IPS-18c (cell line): ENCODE results near the gene TBX5.
"Not testable (repeated sequence)": the region's sequence is repeated elsewhere in the genome, so short reads cannot be mapped to it uniquely, and the experiment has no call there.

Experiments used
- H3K4me3 ChIP-seq: 2 replicates; pipeline ENCODE4 v1.7.0; 2013; ENCODE audit warnings: low read depth, mild to moderate bottlenecking, low read length, moderate library complexity; ENCODE audit not compliant: insufficient read depth
- H3K9me3 ChIP-seq: one replicate; pipeline ENCODE4 v1.6.1; 2013; ENCODE audit warnings: mild to moderate bottlenecking, low read length, moderate library complexity; ENCODE audit not compliant: control insufficient read depth, insufficient read depth

The TBX5 gene

DNA sequence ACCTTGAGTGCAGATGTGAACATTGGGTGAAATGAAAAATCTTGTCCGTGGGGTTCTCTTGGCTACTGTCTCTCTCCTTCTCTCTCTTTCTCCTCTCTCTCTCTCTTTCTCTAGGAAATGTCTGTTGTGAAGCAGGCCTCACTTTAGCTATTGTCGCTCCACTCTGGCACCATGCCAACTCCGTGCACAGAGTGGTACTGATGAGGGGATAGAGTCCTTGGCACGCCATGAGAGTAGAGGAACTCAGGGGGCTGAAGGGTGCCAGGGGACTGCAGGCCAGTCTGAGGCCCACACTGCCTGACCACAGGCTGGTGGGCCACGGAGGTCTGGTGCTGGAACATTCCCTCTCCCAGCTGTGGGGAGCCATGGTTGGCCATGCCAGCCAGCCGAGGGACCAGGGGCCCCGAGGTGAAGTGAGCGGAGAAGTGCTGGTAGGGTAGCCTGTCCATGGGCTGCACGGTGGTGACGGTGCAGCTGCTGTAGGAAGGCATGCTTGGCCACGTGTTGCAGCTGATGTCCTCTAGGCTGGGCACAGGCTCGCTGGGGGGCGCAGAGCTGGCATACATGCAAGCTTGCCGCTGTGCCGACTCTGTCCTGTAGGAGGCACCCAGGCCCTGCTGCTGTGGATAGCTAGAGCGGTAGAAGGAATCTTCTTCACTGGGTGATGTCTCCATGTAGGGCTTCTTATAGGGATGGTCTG lies 50.4 kb downstream of the TBX5 start:
- Histone ChIP-seq H3K9me3 (no peaks in the 10 kb centered on the region), H3K4me3 (no peak overlapping the region)

DNA sequence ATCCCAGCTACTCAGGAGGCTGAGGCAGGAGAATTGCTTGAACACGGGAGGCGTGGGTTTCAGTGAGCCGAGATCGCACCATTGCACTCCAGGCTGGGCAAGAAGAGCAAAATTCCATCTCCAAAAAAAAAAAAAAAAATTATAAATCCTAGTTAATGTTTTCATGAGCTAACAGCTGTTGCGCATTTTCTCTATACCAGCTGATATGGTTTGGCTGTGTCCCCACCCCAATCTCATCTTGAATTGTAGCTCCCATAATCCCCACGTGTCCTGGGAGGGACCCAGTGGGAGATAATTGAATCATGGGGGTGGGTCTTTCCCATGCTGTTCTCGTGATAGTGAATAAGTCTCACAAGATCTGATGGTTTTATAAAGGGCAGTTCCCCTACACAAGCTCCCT lies 56.7 kb downstream of the TBX5 start:
- H3K9me3 ChIP-seq, H3K4me3 ChIP-seq: not testable (repeated sequence)

DNA sequence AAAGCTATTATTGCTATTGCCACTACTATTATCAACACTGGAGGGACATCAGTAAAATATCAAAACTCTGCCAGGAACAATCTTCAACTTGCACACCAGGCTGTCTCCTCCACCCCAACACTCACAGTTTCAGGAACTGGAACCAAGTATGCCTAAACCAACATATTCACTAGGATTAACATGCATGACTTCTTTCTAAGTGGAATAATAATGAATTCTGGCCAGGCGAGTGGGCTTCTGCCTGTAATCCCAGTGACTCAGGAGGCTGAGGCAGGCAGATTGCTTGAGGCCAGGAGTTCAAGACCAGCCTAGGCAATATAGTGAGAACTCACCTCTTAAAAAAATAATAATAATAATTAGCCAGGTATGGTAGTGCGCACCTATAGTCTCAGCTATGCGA lies 58.1 kb downstream of the TBX5 start:
- H3K9me3 ChIP-seq, result no peaks in the 10 kb centered on the region
- no peak overlapping the region for H3K4me3 ChIP-seq

DNA sequence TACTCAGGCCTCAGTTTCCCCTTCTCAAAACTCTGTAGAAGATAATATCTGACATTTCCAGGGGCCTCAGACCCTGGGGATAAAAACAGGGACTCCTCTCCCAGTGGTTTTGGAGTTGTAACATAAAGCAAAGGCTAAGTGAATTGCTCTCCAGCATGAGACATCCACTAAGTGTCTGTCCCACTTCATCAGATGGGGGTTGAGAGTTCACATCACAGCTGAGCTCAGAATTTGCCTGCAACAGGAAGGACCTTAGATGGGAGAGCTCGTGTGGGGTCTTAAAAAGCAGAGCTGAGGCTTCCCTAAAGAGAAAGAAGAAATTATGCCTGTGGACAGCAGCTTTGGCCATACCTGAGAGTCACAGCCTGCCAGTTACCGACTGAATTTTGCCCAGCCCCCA lies 61.1 kb downstream of the TBX5 start:
- Histone ChIP-seq H3K4me3 (no peak overlapping the region), H3K9me3 (peaks cover 2% of the 10 kb centered on the region)

DNA sequence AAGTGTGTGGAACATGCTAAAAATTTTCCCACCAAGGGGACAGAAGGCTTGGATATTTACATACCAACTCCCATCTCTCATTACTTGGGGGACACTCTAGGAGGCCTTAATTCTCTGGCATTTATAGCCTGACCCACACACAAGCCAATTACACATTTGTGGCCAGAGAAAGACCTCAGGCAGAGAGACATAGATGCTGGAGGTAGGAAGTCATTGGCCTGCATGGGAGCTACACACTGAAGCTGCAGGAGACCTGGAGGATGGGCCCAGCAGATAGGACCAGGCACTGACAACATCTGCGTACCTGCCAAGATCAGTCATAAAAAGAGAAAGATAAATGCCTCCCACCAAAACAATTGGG lies 61.7 kb downstream of the TBX5 start:
- H3K9me3 ChIP-seq, result peaks cover 2% of the 10 kb centered on the region
- H3K4me3 ChIP-seq, result no peak overlapping the region

DNA sequence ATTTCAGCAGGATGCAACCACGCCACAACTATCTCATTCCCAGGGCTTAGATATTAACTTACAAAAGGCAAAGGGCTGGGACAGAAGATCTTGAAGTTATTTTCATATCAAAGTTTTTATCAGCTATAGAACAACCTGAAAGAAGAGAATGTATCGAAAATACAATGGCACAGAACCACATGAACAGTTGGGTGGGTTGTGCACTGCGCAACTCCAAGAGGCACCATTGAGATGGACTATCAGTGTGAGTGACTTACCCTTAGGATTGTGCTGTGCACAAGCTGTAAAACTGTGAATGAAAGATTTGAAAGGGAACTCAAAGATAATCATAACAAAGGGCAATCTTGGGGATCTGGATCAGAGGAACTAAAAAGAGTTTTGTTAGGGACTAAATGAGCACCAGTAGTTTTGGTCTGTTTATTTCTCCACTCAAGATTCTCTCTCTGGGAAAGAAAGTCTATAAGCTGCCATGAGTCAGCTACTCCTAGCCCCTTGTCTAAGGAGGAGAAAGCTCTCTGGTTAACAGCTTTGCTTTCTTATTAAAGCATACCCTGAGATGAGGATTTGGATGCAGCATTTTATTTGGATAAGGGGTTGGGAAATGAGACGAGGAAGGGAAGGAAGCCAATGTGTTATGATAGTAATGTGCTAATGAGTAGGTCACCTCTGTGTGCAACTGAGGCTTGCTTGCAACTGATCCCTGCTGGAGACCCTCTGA lies 62.2 kb downstream of the TBX5 start:
- Histone ChIP-seq H3K9me3 (peaks cover 2% of the 10 kb centered on the region), H3K4me3 (no peak overlapping the region)

DNA sequence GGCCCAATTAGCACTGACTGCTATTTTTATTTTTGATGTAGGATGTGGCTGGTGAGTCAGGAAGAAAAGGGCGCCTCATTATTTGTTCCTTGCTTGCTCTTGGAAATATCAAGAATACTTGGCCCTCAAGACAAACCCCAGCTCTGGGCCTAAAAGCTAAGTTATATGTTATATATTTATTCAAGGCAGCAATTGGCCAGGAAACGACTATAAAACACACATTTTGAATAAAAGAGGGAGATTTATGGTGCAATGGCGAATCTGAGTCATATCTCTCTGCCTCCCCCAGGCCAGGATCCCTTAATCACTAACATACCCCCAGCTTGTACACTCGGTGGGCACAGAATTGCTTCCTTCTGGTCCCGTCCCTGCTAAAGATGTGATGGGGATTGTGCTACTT lies 63.3 kb downstream of the TBX5 start:
- H3K9me3 ChIP-seq, result peaks cover 2% of the 10 kb centered on the region
- H3K4me3 ChIP-seq, result no peak overlapping the region

DNA sequence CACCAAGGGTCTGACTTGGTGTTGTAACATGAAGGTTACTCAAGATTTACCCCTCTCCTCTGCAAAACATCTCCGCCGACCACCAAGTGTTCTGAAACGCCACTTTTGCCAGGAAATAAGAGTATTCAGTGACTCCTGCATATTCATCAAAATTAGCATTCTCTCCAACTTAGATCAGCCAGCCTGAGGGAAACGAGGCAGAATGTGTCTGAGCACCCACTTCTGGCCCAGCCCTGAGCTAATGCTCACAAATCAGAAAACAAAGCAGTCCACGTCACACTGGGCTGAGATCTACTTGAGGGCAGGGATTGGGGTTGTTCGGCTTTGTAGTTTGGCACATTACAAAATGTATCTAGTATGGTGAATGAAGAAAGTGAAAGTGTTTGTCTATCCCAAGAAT lies 64.3 kb downstream of the TBX5 start:
- Histone ChIP-seq H3K4me3 (no peak overlapping the region), H3K9me3 (peaks cover 2% of the 10 kb centered on the region)

DNA sequence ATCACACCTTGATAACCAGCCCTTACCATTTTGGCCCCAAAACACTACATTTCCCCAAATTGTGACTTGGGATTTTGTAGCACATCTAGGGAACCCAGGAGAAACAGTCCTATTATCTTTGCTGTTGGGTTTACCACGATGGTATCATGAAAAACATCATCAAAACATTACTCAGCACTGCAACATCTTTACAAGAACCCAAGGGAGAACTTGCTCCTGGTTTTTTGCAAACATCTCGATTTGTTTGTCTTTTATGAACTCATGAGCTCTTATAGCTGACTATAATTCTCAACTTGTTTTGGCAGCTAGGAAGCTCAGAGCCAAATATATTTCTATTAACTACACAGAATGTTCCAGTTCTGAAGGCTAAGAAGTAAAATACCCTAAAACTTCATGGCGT lies 65.7 kb downstream of the TBX5 start:
- Histone ChIP-seq H3K4me3 (no peak overlapping the region), H3K9me3 (peaks cover 2% of the 10 kb centered on the region)

DNA sequence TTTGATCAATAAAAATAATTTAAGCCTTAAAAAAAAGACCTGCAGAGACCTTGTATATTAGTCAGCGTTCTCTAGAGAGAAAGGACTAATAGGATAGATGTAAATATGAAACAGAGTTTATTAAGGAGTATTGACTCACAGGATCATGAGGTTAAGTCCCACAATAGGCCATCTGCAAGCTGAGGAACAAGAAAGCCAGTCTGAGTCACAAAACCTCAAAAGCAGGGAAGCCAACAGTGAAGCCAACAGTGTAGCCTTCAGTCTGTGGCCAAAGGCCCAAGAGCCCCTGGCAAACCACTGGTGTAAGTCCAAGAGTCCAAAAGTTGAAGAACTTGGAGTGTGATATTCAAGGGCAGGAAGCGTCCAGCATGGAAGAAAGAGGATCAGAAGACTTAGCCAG lies 66.3 kb downstream of the TBX5 start:
- no peak overlapping the region for H3K4me3 ChIP-seq

DNA sequence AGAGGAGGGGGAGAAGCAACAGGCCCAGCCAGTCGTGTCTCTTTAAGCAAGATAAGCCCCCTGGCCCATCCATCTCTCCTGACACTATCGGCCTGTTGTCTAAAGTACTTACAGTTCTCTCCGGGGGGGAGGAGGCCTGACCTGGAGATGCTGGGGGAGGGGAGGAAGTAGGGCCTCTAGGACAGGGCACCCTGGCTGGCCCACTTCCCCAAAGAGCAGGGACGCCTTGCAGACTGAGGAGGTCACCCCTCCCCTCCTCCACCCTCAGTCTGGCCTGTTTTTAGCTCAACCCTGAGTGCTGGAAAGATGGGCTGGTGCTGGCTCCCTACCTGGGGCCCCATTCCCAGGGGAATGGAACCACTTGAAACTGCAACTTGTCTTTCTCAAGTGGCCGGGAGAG lies 70.3 kb downstream of the TBX5 start:
- Histone ChIP-seq H3K4me3 (no peak overlapping the region), H3K9me3 (no peaks in the 10 kb centered on the region)

More for the DNA sequence above, 66.3 kb downstream of the TBX5 start:
- peaks cover 2% of the 10 kb centered on the region for H3K9me3 ChIP-seq

DNA sequence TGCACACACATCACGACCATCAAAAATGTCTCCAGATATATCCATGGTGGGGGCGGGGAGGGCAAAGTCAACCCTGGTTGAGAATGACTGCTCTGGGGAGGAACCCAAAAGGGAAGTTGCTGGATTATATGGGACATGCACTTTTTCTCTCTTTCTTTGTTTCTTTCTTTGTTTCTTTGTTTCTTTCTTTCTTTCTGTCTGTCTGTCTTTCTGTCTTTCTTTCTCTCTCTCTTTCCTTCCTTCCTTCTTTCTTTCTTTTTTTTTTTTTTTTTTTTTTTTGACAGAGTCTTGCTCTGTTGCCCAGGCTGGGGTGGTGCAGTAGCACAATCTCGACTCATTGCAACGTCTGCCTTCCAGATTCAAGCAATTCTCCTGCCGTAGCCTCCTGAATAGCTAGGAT lies 71.5 kb downstream of the TBX5 start:
- H3K9me3 ChIP-seq, result no peaks in the 10 kb centered on the region
- no peak overlapping the region for H3K4me3 ChIP-seq

DNA sequence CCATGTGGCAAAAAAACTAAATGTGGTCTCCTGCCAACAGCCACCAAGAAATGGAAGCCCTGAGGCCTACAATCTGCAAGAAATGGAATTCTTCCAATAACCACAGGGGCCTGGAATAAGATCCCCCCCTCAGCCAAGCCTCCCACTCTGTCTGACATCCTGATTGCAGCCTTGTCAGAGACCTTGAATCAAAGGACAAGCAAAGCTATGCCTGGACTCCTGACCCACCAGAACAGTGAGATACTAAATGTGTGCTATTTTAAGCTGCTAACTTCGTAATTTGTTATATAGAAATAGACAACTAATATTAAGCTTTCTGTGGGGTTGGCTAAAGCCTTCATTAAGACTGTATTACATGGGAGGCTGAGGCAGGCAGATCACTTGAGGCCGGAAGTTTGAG lies 77.7 kb downstream of the TBX5 start:
- Histone ChIP-seq H3K9me3 (no peaks in the 10 kb centered on the region), H3K4me3 (no peak overlapping the region)

DNA sequence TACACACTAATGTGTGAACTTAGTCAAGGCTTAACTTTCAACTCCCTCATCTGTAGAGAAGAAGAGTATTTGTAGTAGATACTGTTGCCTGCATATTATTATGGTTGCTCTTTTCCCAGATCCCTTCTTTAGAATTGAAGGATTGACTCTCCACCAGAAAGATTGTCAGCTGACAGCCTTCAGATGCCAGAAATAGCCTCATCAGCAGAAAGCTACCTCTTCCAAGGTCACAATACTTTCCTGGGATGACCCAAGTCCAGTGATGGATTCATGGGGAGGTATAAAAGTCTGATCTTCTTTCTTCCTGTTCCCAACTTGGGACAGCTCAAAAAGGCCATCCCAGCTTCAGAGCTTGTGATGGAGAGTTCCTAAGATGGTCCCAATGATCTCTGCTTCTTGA lies 78.2 kb downstream of the TBX5 start:
- Histone ChIP-seq H3K4me3 (no peak overlapping the region), H3K9me3 (no peaks in the 10 kb centered on the region)

DNA sequence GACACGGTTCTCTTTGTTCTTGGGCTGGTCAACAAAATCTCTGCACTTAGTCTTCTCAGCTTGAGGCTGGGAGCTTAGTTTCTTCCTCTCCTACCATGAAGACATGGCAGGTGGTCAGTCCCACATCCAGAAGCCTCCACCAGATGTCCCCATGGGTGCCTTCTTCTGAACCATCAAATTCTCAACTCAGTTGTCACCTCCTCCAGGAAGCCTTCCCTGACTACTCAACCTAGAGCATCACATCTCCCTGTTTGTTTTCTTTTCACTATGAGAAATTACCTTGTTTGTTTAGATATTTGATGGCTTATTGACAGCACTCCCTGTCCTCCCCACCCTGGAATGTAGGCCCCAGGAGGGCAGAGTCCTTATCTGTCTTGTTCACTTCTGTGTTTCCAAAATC lies 84.4 kb downstream of the TBX5 start:
- Histone ChIP-seq H3K4me3 (no peak overlapping the region), H3K9me3 (no peaks in the 10 kb centered on the region)

DNA sequence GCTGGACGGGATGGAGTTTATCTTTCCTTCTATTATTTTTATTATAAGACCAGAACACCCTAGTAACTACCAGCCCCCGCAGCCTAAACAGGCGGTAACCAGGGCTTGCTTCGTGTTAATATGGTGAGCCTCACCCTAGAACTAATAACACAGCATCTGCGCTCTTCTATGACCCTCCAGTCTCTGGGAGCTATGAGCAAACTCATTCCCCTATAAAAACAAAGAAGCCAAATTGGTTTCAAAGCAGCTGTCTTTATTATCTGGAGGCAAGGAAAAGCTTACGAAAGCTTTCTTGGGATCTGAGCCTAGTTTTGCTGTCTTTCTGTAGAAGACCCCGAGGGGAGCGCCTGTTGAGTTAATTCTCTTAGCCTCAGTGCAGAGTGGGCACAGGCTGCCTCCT lies 85.0 kb downstream of the TBX5 start:
- Histone ChIP-seq H3K4me3 (no peak overlapping the region), H3K9me3 (no peaks in the 10 kb centered on the region)

DNA sequence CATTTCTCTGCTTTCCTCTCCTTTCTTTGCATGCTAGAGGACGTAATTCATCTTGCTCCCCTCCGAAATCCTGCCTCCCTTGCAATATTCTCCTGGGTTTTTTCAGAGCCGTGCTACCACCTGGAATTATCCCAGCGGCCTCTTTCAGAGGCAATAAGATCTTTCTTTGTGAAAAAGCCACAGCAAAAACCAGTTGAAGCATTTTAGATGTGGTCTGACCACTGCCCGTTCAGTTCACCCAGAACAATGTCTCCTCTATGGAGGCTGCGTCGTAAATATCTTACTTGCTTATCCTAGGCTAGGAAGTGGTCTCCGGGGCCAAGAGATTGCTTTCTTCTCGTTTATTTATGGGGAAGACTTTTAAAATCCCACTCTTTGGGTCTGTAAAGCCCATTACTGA lies 85.8 kb downstream of the TBX5 start:
- no peak overlapping the region for H3K4me3 ChIP-seq

DNA sequence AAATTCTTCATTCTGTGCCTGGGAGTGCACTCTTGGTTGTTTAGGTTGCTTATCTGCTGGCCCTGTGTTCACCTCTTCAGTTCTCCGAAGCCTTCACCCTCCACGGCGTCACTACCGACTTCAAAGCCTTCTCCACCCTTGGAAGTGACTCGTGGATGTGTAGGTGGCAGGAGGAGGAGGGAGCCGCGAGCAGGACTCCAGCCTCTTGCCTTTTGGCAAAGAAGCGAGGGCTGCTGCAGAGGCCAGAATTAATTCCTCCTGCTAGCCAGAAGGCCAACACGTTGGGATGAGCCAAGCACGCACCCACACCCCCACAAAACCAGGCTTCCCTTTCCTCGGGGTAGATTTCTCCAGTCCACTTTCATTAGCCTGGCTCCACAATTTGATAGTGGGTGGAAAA lies 86.5 kb downstream of the TBX5 start:
- no peaks in the 10 kb centered on the region for H3K9me3 ChIP-seq
- H3K4me3 ChIP-seq, result no peak overlapping the region

More for the DNA sequence above, 85.8 kb downstream of the TBX5 start:
- no peaks in the 10 kb centered on the region for H3K9me3 ChIP-seq

DNA sequence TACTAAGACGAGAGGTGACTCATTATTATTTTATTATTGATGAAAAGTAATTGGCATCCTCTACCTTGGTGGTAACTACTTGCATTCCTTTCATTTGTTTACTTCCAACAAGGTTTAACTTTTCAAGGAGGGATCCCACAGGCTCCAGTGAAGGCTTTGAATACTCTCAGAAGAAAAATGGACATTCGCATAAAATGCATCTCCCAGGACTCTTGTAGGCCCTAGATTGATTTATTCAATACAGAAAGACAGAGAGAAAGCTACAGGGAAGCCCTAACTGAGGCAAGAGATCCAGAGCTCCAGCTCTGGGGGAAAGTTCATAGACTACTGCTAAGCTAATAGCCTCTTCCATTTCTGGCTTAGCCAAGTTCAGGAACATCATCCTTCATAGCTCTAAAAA lies 87.0 kb downstream of the TBX5 start:
- Histone ChIP-seq H3K4me3 (no peak overlapping the region), H3K9me3 (no peaks in the 10 kb centered on the region)
